Naive thymus-derived CD4-positive, alpha-beta T cell (primary cell): ENCODE data around the gene GRK6. TPM values are rescaled to one million over a fixed set of nuclear protein-coding genes. Genes with fewer than 3 reads are reported as not detected.

Experiments used
- ATAC-seq: fragments of 150-1000 bp; cut with Tn5 transposase; 2 replicates; pipeline ENCODE4 v1.10.0; 2021; ENCODE audit warnings: mild to moderate bottlenecking, moderate library complexity
- CTCF ChIA-PET: fragments of 350-600 bp; sonication (Branson Sonifier 250); formaldehyde crosslinking; loops from one replicate; lab custom pipeline; 2021; ENCODE audit warnings: antibody characterized with exemption; lab: Charles Lee
- POLR2A ChIA-PET: fragments of 350-600 bp; sonication (Branson Sonifier 250); formaldehyde crosslinking; loops from one replicate; lab custom pipeline; 2021; ENCODE audit warnings: antibody characterized with exemption, inconsistent platforms; lab: Charles Lee
- DNase-seq, 9 donors: peaks; one replicate each; pipeline versions ENCODE4 v3.0.0 to v3.0.0-alpha.2; 2020 to 2022; ENCODE audit warnings: mixed read lengths in 1 of 9
- H3K27ac ChIP-seq: one replicate; pipeline ENCODE4 v1.7.0; 2013; ENCODE audit warnings: mild to moderate bottlenecking, low read depth, low read length, moderate library complexity
- H3K27me3 ChIP-seq, 2 donors: one replicate each; pipeline ENCODE4 v1.7.0; 2013; ENCODE audit warnings: low read length in 2 of 2, mild to moderate bottlenecking in 2 of 2, moderate library complexity in 2 of 2; ENCODE audit not compliant: control insufficient read depth in 2 of 2, insufficient read depth in 2 of 2
- H3K36me3 ChIP-seq, 3 experiments: 1 replicate in 2 of 3; 2 replicates in 1 of 3; pipeline ENCODE4 v1.7.0; 2013; ENCODE audit warnings: low read length in 3 of 3, mild to moderate bottlenecking in 3 of 3, moderate library complexity in 1 of 3; ENCODE audit not compliant: insufficient read depth in 3 of 3, control insufficient read depth in 2 of 3
- H3K4me1 ChIP-seq, 2 donors: one replicate each; pipeline ENCODE4 v1.7.0; 2013; ENCODE audit warnings: low read length in 2 of 2, mild to moderate bottlenecking in 2 of 2, moderate library complexity in 1 of 2; ENCODE audit not compliant: control insufficient read depth in 2 of 2, insufficient read depth in 2 of 2
- H3K4me3 ChIP-seq: 2 replicates; pipeline ENCODE4 v1.7.0; 2013; ENCODE audit warnings: mild to moderate bottlenecking, low read length
- H3K9me3 ChIP-seq, 3 experiments: 1 replicate in 2 of 3; 2 replicates in 1 of 3; pipeline ENCODE4 v1.7.0; 2013; ENCODE audit warnings: low read length in 3 of 3; ENCODE audit not compliant: control insufficient read depth in 2 of 3
- H3K27ac Mint-ChIP-seq, 9 donors: one replicate each; pipeline ENCODE4 v1.8.0; 2020 to 2022; ENCODE audit warnings: mixed read lengths in 9 of 9, mild to moderate bottlenecking in 8 of 9, moderate library complexity in 5 of 9, inconsistent platforms in 2 of 9
- H3K27me3 Mint-ChIP-seq, 5 donors: one replicate each; pipeline ENCODE4 v1.8.0; 2021 to 2022; ENCODE audit warnings: mixed read lengths in 5 of 5, mild to moderate bottlenecking in 1 of 5
- H3K36me3 Mint-ChIP-seq, 5 donors: one replicate each; pipeline ENCODE4 v1.8.0; 2020 to 2022; ENCODE audit warnings: mixed read lengths in 5 of 5, mild to moderate bottlenecking in 3 of 5, inconsistent platforms in 1 of 5
- H3K4me1 Mint-ChIP-seq, 7 donors: one replicate each; pipeline ENCODE4 v1.8.0; 2020 to 2022; ENCODE audit warnings: mixed read lengths in 7 of 7, mild to moderate bottlenecking in 3 of 7, inconsistent platforms in 1 of 7
- H3K4me3 Mint-ChIP-seq, 10 donors: one replicate each; pipeline ENCODE4 v1.8.0; 2020 to 2022; ENCODE audit warnings: mild to moderate bottlenecking in 10 of 10, mixed read lengths in 10 of 10, moderate library complexity in 6 of 10, inconsistent platforms in 2 of 10
- H3K9me3 Mint-ChIP-seq, 11 donors: one replicate each; pipeline ENCODE4 v1.8.0; 2020 to 2022; ENCODE audit warnings: mixed read lengths in 11 of 11, mild to moderate bottlenecking in 4 of 11, inconsistent platforms in 1 of 11, moderate library complexity in 1 of 11
- intact Hi-C, 2 donors: fragments of 100-400 bp; cut with micrococcal nuclease; formaldehyde crosslinking; loops; one replicate each; pipeline ENCODE4 v1.15.1; 2023
- polyA plus RNA-seq, 2 donors: library from polyadenylated mRNA; unstranded; fragments of 300-500 nt; fragmentation: Illumina TruSeq; gene quantifications; one replicate each; pipeline ENCODE4 v1.2.3, GENCODE V29; 2021
- total RNA-seq, 6 experiments: library from RNA in 5 of 6; stranded (reverse) in 5 of 6; gene quantifications; 1 replicate in 5 of 6; 2 replicates in 1 of 6; pipeline ENCODE4 v1.2.3 and lab custom pipeline; 2021 to 2026

Gene GRK6
- total and polyA plus RNA-seq, 7 experiments from 2014 or later = 78.8 to 246 (median 200) TPM

- Histone ChIP-seq H3K4me3 (no peak overlapping the region), H3K36me3 (no peaks in the 10 kb centered on the region), H3K9me3 (no peaks in the 10 kb centered on the region), H3K27ac (no peak overlapping the region), H3K4me1 (peaks cover 9 to 29% of the 10 kb centered on the region in 2 donors), H3K27me3 (no peaks in the 10 kb centered on the region)
- DNase-seq = no peak
- Mint-ChIP-seq H3K36me3 (peaks cover 0 to 4% (median 0%) of the 10 kb centered on the region in 5 donors), H3K4me3 (peak overlapping the region; percentile 50 to 88 (median 80)), H3K9me3 (no peaks in the 10 kb centered on the region), H3K27me3 (peaks cover 0 to 9% (median 0%) of the 10 kb centered on the region in 5 donors), H3K27ac (peak overlapping the region in 6 of 9 donors; percentile 59 to 84 (median 78)), H3K4me1 (peaks cover 25 to 47% (median 42%) of the 10 kb centered on the region in 7 donors)
- CTCF ChIA-PET = interaction anchor here (0.6 to 2.6 kb wide), 2 partner anchors 27 to 28 kb away, joined by 3 to 7 read pairs; no protein-coding TSS in a partner anchor
- no peak for ATAC-seq
- intact Hi-C loops = no loop called here
- POLR2A ChIA-PET = interaction anchor here (1.6 kb wide), 1 partner anchor 12 kb away, joined by 4 read pairs; no protein-coding TSS in a partner anchor
Measured at GRCh38 chr5:177474002-177474476, 47.6 kb downstream of the GRK6 start.

GRCh38 chr5:177474846-177475562, 48.5 kb downstream of the GRK6 start:
- intact Hi-C loops = no loop called here
- Mint-ChIP-seq H3K9me3 (no peaks in the 10 kb centered on the region), H3K27ac (peak overlapping the region in 5 of 9 donors; percentile 3 to 82 (median 75)), H3K4me1 (peaks cover 31 to 57% (median 52%) of the 10 kb centered on the region in 7 donors), H3K4me3 (peak overlapping the region; percentile 36 to 88 (median 80)), H3K27me3 (peaks cover 0 to 9% (median 0%) of the 10 kb centered on the region in 5 donors), H3K36me3 (peaks cover 0 to 5% (median 0%) of the 10 kb centered on the region in 5 donors)
- Histone ChIP-seq H3K36me3 (no peaks in the 10 kb centered on the region), H3K27ac (no peak overlapping the region), H3K4me3 (no peak overlapping the region), H3K9me3 (no peaks in the 10 kb centered on the region), H3K27me3 (no peaks in the 10 kb centered on the region), H3K4me1 (peaks cover 9 to 33% of the 10 kb centered on the region in 2 donors)
- ChIA-PET CTCF (interaction anchor here (2.6 kb wide), 1 partner anchor 27 kb away, joined by 7 read pairs; no protein-coding TSS in a partner anchor), POLR2A (interaction anchor here (0.9 to 1.6 kb wide), 2 partner anchors 13 to 14 kb away, joined by 3 to 4 read pairs; no protein-coding TSS in a partner anchor)
- no peak for ATAC-seq
- no peak for DNase-seq

- intact Hi-C loops = no loop called here
- H3K4me1 ChIP-seq = peaks cover 9 to 33% of the 10 kb centered on the region in 2 donors
- POLR2A ChIA-PET = interaction anchor here (0.9 to 1.6 kb wide), 4 partner anchors 13 to 48 kb away, joined by 3 to 4 read pairs (median 4); no protein-coding TSS in a partner anchor
- peaks cover 0 to 9% (median 0%) of the 10 kb centered on the region in 5 donors for H3K27me3 Mint-ChIP-seq
- H3K4me3 Mint-ChIP-seq = peak overlapping the region in 8 of 10 donors; percentile 12 to 82 (median 50)
- CTCF ChIA-PET = interaction anchor here (0.6 to 2.6 kb wide), 4 partner anchors 20 to 121 kb away, joined by 3 to 7 read pairs (median 3); no protein-coding TSS in a partner anchor
- ATAC-seq = no peak
- no peak overlapping the region for H3K4me3 ChIP-seq
- peaks cover 31 to 58% (median 50%) of the 10 kb centered on the region in 7 donors for H3K4me1 Mint-ChIP-seq
- H3K36me3 ChIP-seq = no peaks in the 10 kb centered on the region
- no peaks in the 10 kb centered on the region for H3K27me3 ChIP-seq
- H3K27ac Mint-ChIP-seq = peak overlapping the region in 7 of 9 donors; percentile 7 to 83 (median 50)
- H3K9me3 Mint-ChIP-seq = no peaks in the 10 kb centered on the region
- H3K36me3 Mint-ChIP-seq = peaks cover 0 to 5% (median 0%) of the 10 kb centered on the region in 5 donors
- no peak overlapping the region for H3K27ac ChIP-seq
- no peak for DNase-seq
- no peaks in the 10 kb centered on the region for H3K9me3 ChIP-seq
Measured at GRCh38 chr5:177475563-177476427, 49.3 kb downstream of the GRK6 start.

DNA sequence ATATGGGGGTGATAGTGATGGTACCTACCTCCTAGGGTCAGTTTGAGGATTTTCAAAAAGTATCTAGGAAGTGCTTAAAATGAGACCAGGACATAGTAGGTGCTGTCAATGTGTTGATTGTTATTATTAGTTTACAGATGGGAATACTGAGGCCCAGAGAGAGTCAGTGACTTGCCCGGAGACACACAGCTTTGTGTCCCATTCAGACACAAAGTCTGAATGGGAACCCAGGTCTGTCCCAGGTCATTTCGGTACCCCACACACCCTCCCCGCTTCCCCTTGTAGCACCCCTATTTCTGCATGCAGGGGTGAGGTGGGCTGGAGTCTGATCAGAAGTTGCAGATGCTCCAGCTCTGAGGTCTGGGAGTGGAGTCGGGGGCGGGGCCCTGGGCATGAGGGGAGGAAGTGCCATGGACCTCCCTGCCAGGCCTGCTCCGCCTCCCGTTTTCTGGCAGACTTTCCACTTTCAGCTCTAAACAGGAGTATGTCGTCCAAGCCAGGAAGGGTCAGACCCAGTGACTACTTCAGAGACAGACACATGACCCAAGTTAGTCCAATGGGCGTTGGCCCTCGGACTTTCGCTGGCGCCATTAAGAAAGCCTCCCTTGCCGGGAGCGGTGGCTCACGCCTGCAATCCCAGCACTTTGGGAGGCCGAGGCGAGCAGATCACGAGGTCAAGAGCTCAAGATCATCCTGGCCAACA, 50.2 kb downstream of the GRK6 start:
- no peak for ATAC-seq
- Mint-ChIP-seq H3K4me3 (peak overlapping the region in 3 of 10 donors; percentile 1 to 51 (median 15)), H3K9me3 (no peaks in the 10 kb centered on the region), H3K4me1 (peaks cover 31 to 52% (median 48%) of the 10 kb centered on the region in 7 donors), H3K27ac (peak overlapping the region in 6 of 9 donors; percentile 7 to 83 (median 52)), H3K27me3 (peaks cover 0 to 9% (median 0%) of the 10 kb centered on the region in 5 donors), H3K36me3 (peaks cover 0 to 5% (median 0%) of the 10 kb centered on the region in 5 donors)
- Histone ChIP-seq H3K27me3 (no peaks in the 10 kb centered on the region), H3K27ac (no peak overlapping the region), H3K4me3 (no peak overlapping the region), H3K9me3 (no peaks in the 10 kb centered on the region), H3K4me1 (peaks cover 9 to 33% of the 10 kb centered on the region in 2 donors), H3K36me3 (no peaks in the 10 kb centered on the region)
- intact Hi-C loops = no loop called here
- POLR2A ChIA-PET = interaction anchor here (1.4 to 1.5 kb wide), 2 partner anchors 21 to 49 kb away, joined by 3 to 4 read pairs; no protein-coding TSS in a partner anchor
- CTCF ChIA-PET = interaction anchor here (0.8 to 2.6 kb wide), 4 partner anchors 21 to 86 kb away, joined by 3 to 7 read pairs (median 3); no protein-coding TSS in a partner anchor
- DNase-seq = no peak

DNA sequence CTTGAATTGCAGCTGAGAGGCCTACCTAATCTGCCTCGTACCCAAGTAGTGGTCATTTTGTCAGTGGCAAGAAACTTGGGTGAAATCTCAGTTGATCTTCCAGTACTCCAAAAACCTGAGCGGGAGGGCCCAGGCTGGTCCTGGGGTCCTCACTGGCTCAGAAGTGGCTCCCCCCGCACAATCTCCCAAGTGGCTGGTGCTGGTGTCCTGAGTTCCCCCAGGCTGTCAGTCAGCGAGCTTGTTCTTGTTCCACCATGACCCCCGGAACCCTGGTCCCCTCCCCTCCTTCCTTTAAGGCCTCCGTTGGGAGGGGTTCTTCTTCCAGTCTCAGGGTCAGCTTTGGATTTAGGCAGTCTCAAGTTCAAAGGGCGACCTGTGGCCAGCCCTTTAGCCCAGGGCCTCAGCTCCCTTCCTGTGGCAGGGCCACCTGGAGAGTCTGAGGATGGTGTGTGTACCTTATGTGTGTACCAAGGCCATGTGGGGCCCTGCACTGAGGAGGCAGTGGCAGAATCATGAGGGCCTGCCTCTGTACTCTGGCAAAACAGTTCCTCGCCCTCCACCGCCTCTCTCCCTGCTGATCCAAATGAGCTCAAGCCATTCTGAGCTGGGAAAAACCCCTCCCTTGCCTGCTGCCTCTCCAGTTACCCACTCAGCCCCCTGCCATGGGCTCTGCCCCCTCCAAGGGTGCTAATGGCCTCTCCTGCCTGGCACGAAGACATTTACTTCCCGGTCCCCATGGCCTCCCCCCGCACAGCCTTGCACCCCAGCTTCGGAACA, 51.4 kb downstream of the GRK6 start:
- Histone ChIP-seq H3K27ac (no peak overlapping the region), H3K9me3 (no peaks in the 10 kb centered on the region), H3K36me3 (no peaks in the 10 kb centered on the region), H3K4me1 (peaks cover 0 to 24% of the 10 kb centered on the region in 2 donors), H3K4me3 (no peak overlapping the region), H3K27me3 (no peaks in the 10 kb centered on the region)
- peaks cover 0 to 5% (median 0%) of the 10 kb centered on the region in 5 donors for H3K36me3 Mint-ChIP-seq
- H3K27ac Mint-ChIP-seq = peak overlapping the region in 6 of 9 donors; percentile 19 to 93 (median 74)
- no peak for DNase-seq
- ChIA-PET POLR2A (interaction anchor here (1.4 to 1.7 kb wide), 2 partner anchors 20 to 22 kb away, joined by 4 to 5 read pairs; partner anchors contain the start of gene PDLIM7), CTCF (interaction anchor here (0.8 to 1.6 kb wide), 4 partner anchors 22 to 73 kb away, joined by 3 to 4 read pairs (median 3); no protein-coding TSS in a partner anchor)
- intact Hi-C loops = loop anchor here in 1 of 2 donors (2.0 kb wide), 1 partner anchor 23 kb away; no protein-coding TSS in a partner anchor
- no peaks in the 10 kb centered on the region for H3K9me3 Mint-ChIP-seq
- peaks cover 0 to 9% (median 0%) of the 10 kb centered on the region in 5 donors for H3K27me3 Mint-ChIP-seq
- ATAC-seq = no peak
- no peak overlapping the region for H3K4me3 Mint-ChIP-seq
- peaks cover 31 to 49% (median 44%) of the 10 kb centered on the region in 7 donors for H3K4me1 Mint-ChIP-seq
